GM18519 (cell line): ENCODE data around the gene MAST1.
"Not testable (repeated sequence)": the region's sequence is repeated elsewhere in the genome, so short reads cannot be mapped to it uniquely, and the experiment has no call there.

Source experiments
- ATAC-seq: cut with Tn5 transposase; IDR thresholded peaks from one replicate; pipeline ENCODE4 v1.9.1; 2021; ENCODE audit warnings: mild to moderate bottlenecking, moderate library complexity; ENCODE audit not compliant: unreplicated experiment, low FRiP score

MAST1 gene

GRCh38 chr19:12888006-12888603, 49.8 kb downstream of the MAST1 start:
- no peak for ATAC-seq

GRCh38 chr19:12890299-12890786, 52.0 kb downstream of the MAST1 start:
- not testable (repeated sequence) for ATAC-seq

- peak; percentile 54 for ATAC-seq
Observed at GRCh38 chr19:12890787-12891552, 52.7 kb downstream of the MAST1 start, which contains the start of gene GCDH. GCDH (plus strand) TSS chr19:12891160; CDS start chr19:12891305, 145 bp downstream.

- no peak for ATAC-seq
Observed at GRCh38 chr19:12891553-12892021, 53.3 kb downstream of the MAST1 start.

GRCh38 chr19:12893582-12893981, 55.3 kb downstream of the MAST1 start:
- ATAC-seq = no peak

- no peak for ATAC-seq
Observed at GRCh38 chr19:12896460-12896859, 58.1 kb downstream of the MAST1 start.

- ATAC-seq = no peak
Observed at GRCh38 chr19:12899891-12900518, 61.7 kb downstream of the MAST1 start.

- ATAC-seq = no peak
Observed at GRCh38 chr19:12907166-12907565, 68.9 kb downstream of the MAST1 start.

GRCh38 chr19:12912571-12912970, 74.3 kb downstream of the MAST1 start:
- no peak for ATAC-seq

GRCh38 chr19:12913011-12913561, 74.8 kb downstream of the MAST1 start:
- no peak for ATAC-seq

- no peak for ATAC-seq
Observed at GRCh38 chr19:12913851-12914690, 75.8 kb downstream of the MAST1 start.

GRCh38 chr19:12915860-12916259, 77.5 kb downstream of the MAST1 start:
- ATAC-seq = not testable (repeated sequence)

GRCh38 chr19:12918253-12918652, 79.9 kb downstream of the MAST1 start:
- no peak for ATAC-seq

- ATAC-seq = no peak
Observed at GRCh38 chr19:12921047-12921446, 82.7 kb downstream of the MAST1 start.

GRCh38 chr19:12922959-12923358, 84.6 kb downstream of the MAST1 start:
- ATAC-seq = no peak
